WTC11 (cell line): ENCODE data around the gene SP100. TPM values are rescaled to one million over a fixed set of nuclear protein-coding genes. Genes with fewer than 3 reads are reported as not detected.

ENCODE experiments used
- ATAC-seq: fragments of 200-7000 bp; cut with Tn5 transposase; 2 replicates; pipeline ENCODE4 v1.10.0; 2021; ENCODE audit warnings: mild to moderate bottlenecking, moderate library complexity
- CTCF ChIA-PET: fragments of 300-600 bp; sonication (Branson Sonifier 250); formaldehyde crosslinking; loops from one replicate; lab custom pipeline; 2021; ENCODE audit warnings: antibody characterized with exemption; lab: Charles Lee
- POLR2A ChIA-PET: fragments of 350-600 bp; sonication (Branson Sonifier 250); formaldehyde crosslinking; loops from one replicate; lab custom pipeline; 2021; ENCODE audit warnings: antibody characterized with exemption; lab: Charles Lee
- DNase-seq: peaks from one replicate; pipeline ENCODE4 v3.0.0; 2021; ENCODE audit warnings: low spot score
- H3K27ac Mint-ChIP-seq: 2 replicates; pipeline ENCODE4 v1.8.0; 2021; ENCODE audit warnings: mixed read lengths
- H3K27me3 Mint-ChIP-seq: 2 replicates; pipeline ENCODE4 v1.8.0; 2021; ENCODE audit warnings: low read depth, mild to moderate bottlenecking, moderate library complexity, mixed read lengths
- H3K36me3 Mint-ChIP-seq: 2 replicates; pipeline ENCODE4 v1.8.0; 2021; ENCODE audit warnings: mixed read lengths
- H3K4me1 Mint-ChIP-seq: 2 replicates; pipeline ENCODE4 v1.8.0; 2022; ENCODE audit warnings: mixed read lengths
- H3K4me3 Mint-ChIP-seq: 2 replicates; pipeline ENCODE4 v1.8.0; 2021; ENCODE audit warnings: mild to moderate bottlenecking, moderate library complexity, mixed read lengths
- H3K9me3 Mint-ChIP-seq: 2 replicates; pipeline ENCODE4 v1.8.0; 2021; ENCODE audit warnings: mixed read lengths
- AFF4 ChIP-seq: sonication (generic); formaldehyde crosslinking; IDR thresholded peaks from 2 replicates; pipeline ENCODE4 v1.8.1; 2023; ENCODE audit warnings: mild to moderate bottlenecking, missing genetic modification reagents, borderline replicate concordance
- CREB1 ChIP-seq: sonication (generic); formaldehyde crosslinking; IDR thresholded peaks from 2 replicates; pipeline ENCODE4 v1.8.0; 2023; ENCODE audit warnings: mild to moderate bottlenecking, missing genetic modification reagents
- E2F4 ChIP-seq: sonication (generic); formaldehyde crosslinking; IDR thresholded peaks from 2 replicates; pipeline ENCODE4 v1.8.1; 2022; ENCODE audit warnings: low read depth, mild to moderate bottlenecking, moderate library complexity, missing genetic modification reagents, borderline replicate concordance
- E2F5 ChIP-seq: sonication (generic); formaldehyde crosslinking; IDR thresholded peaks from 2 replicates; pipeline ENCODE4 v1.8.1; 2022; ENCODE audit warnings: mild to moderate bottlenecking, moderate library complexity, missing genetic modification reagents
- ELF4 ChIP-seq: sonication (generic); formaldehyde crosslinking; IDR thresholded peaks from 2 replicates; pipeline ENCODE4 v1.8.1; 2022; ENCODE audit warnings: low read depth, mild to moderate bottlenecking, moderate library complexity, missing genetic modification reagents
- ETV6 ChIP-seq: sonication (generic); formaldehyde crosslinking; IDR thresholded peaks from 2 replicates; pipeline ENCODE4 v1.8.1; 2022; ENCODE audit warnings: mild to moderate bottlenecking, missing genetic modification reagents
- FOXK1 ChIP-seq: sonication (generic); formaldehyde crosslinking; IDR thresholded peaks from 2 replicates; pipeline ENCODE4 v1.8.0; 2022; ENCODE audit warnings: mild to moderate bottlenecking, moderate library complexity, missing genetic modification reagents
- HMGA2 ChIP-seq: fragments of 250-450 bp; sonication (Bioruptor Pico); IDR thresholded peaks from 2 replicates; pipeline ENCODE4 v1.4.0; 2021; ENCODE audit warnings: mild to moderate bottlenecking, moderate library complexity
- HMGXB4 ChIP-seq: sonication (generic); formaldehyde crosslinking; IDR thresholded peaks from 2 replicates; pipeline ENCODE4 v1.8.1; 2023; ENCODE audit warnings: mild to moderate bottlenecking, moderate library complexity, missing genetic modification reagents
- IRF2 ChIP-seq: sonication (generic); formaldehyde crosslinking; IDR thresholded peaks from 2 replicates; pipeline ENCODE4 v1.8.0; 2022; ENCODE audit warnings: low read depth, missing genetic modification reagents, borderline replicate concordance
- KAT7 ChIP-seq: sonication (generic); formaldehyde crosslinking; IDR thresholded peaks from 2 replicates; pipeline ENCODE4 v1.8.1; 2023; ENCODE audit warnings: missing genetic modification reagents, mild to moderate bottlenecking, borderline replicate concordance
- MXD4 ChIP-seq: fragments of 250-450 bp; sonication (Bioruptor Pico); IDR thresholded peaks from 2 replicates; pipeline ENCODE4 v1.8.0; 2021; ENCODE audit warnings: mild to moderate bottlenecking, moderate library complexity, borderline replicate concordance
- NFATC4 ChIP-seq: fragments of 250-450 bp; sonication (Bioruptor Pico); IDR thresholded peaks from 2 replicates; pipeline ENCODE4 v1.9.0; 2021; ENCODE audit warnings: mild to moderate bottlenecking
- ZBTB21 ChIP-seq: sonication (generic); formaldehyde crosslinking; IDR thresholded peaks from 2 replicates; pipeline ENCODE4 v1.8.1; 2023; ENCODE audit warnings: mild to moderate bottlenecking, missing genetic modification reagents, borderline replicate concordance
- ZNF219 ChIP-seq: sonication (generic); formaldehyde crosslinking; IDR thresholded peaks from 2 replicates; pipeline ENCODE4 v1.8.0; 2023; ENCODE audit warnings: missing genetic modification reagents, mild to moderate bottlenecking, borderline replicate concordance
- ZNF232 ChIP-seq: sonication (generic); formaldehyde crosslinking; IDR thresholded peaks from 2 replicates; pipeline ENCODE4 v1.8.0; 2022; ENCODE audit warnings: mild to moderate bottlenecking, missing genetic modification reagents
- ZNF671 ChIP-seq: fragments of 250-450 bp; sonication (Bioruptor Pico); IDR thresholded peaks from 2 replicates; pipeline ENCODE4 v1.8.0; 2021; ENCODE audit warnings: mild to moderate bottlenecking
- total RNA-seq: library from RNA; stranded (reverse); gene quantifications from 3 replicates; pipeline ENCODE4 v1.2.3, GENCODE V29; 2021
- TF ChIP-seq, protein P1 (sequence below): sonication (generic); formaldehyde crosslinking; IDR thresholded peaks from 2 replicates; pipeline ENCODE4 v1.8.0; 2023; ENCODE audit warnings: missing genetic modification reagents
- TF ChIP-seq, protein P2 (sequence below): sonication (generic); formaldehyde crosslinking; IDR thresholded peaks from 2 replicates; pipeline ENCODE4 v1.8.1; 2023; ENCODE audit warnings: mild to moderate bottlenecking, missing genetic modification reagents, moderate library complexity
- TF ChIP-seq, protein P3 (sequence below): sonication (generic); formaldehyde crosslinking; IDR thresholded peaks from 2 replicates; pipeline ENCODE4 v1.8.1; 2023; ENCODE audit warnings: mild to moderate bottlenecking, missing genetic modification reagents, moderate library complexity
- TF ChIP-seq, protein P4 (sequence below): sonication (generic); formaldehyde crosslinking; IDR thresholded peaks from 2 replicates; pipeline ENCODE4 v1.8.0; 2022; ENCODE audit warnings: mild to moderate bottlenecking, missing genetic modification reagents

Gene SP100
- total RNA-seq, 1 experiment from 2014 or later: 1.3 TPM

- TF ChIP-seq AFF4 (CRISPR knock-in tag) (no peak), ZNF219 (CRISPR knock-in tag) (no peak), ZNF671 (CRISPR knock-in tag) (no peak), NFATC4 (CRISPR knock-in tag) (no peak), ETV6 (CRISPR knock-in tag) (no peak), IRF2 (CRISPR knock-in tag) (no peak)
- TF ChIP-seq, protein P1, sequence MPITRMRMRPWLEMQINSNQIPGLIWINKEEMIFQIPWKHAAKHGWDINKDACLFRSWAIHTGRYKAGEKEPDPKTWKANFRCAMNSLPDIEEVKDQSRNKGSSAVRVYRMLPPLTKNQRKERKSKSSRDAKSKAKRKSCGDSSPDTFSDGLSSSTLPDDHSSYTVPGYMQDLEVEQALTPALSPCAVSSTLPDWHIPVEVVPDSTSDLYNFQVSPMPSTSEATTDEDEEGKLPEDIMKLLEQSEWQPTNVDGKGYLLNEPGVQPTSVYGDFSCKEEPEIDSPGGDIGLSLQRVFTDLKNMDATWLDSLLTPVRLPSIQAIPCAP (CRISPR knock-in tag): no peak
Measured at GRCh38 chr2:230457793-230458192, 41.8 kb downstream of the SP100 start (continued).

GRCh38 chr2:230459216-230459615 is 43.2 kb downstream of the SP100 start:
- H3K9me3 Mint-ChIP-seq: peaks cover 22% of the 10 kb centered on the region
- TF ChIP-seq HMGA2 (no peak), ETV6 (CRISPR knock-in tag) (no peak), CREB1 (CRISPR knock-in tag) (no peak), ZBTB21 (no peak), E2F5 (no peak), E2F4 (CRISPR knock-in tag) (no peak), MXD4 (no peak), FOXK1 (CRISPR knock-in tag) (no peak), KAT7 (CRISPR knock-in tag) (no peak), ELF4 (CRISPR knock-in tag) (no peak), ZNF232 (CRISPR knock-in tag) (no peak), HMGXB4 (CRISPR knock-in tag) (no peak)
- TF ChIP-seq, protein P2, sequence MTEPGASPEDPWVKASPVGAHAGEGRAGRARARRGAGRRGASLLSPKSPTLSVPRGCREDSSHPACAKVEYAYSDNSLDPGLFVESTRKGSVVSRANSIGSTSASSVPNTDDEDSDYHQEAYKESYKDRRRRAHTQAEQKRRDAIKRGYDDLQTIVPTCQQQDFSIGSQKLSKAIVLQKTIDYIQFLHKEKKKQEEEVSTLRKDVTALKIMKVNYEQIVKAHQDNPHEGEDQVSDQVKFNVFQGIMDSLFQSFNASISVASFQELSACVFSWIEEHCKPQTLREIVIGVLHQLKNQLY (CRISPR knock-in tag): no peak
- TF ChIP-seq, protein P3, sequence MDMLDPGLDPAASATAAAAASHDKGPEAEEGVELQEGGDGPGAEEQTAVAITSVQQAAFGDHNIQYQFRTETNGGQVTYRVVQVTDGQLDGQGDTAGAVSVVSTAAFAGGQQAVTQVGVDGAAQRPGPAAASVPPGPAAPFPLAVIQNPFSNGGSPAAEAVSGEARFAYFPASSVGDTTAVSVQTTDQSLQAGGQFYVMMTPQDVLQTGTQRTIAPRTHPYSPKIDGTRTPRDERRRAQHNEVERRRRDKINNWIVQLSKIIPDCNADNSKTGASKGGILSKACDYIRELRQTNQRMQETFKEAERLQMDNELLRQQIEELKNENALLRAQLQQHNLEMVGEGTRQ (CRISPR knock-in tag): no peak
- TF ChIP-seq, protein P4, sequence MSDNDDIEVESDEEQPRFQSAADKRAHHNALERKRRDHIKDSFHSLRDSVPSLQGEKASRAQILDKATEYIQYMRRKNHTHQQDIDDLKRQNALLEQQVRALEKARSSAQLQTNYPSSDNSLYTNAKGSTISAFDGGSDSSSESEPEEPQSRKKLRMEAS: no peak
- no peaks in the 10 kb centered on the region for H3K27me3 Mint-ChIP-seq
- no peak overlapping the region for H3K27ac Mint-ChIP-seq
- ATAC-seq (no peak), DNase-seq (no peak)
- POLR2A ChIA-PET: no interaction called here
- H3K36me3 Mint-ChIP-seq: peaks cover 3% of the 10 kb centered on the region; the same call in 1 of the 2 replicates
- CTCF ChIA-PET: interaction anchor here (0.6 kb wide), 1 partner anchor 299 kb away, joined by 3 read pairs; no protein-coding TSS in a partner anchor
- no peak overlapping the region for H3K4me3 Mint-ChIP-seq
- peaks cover 25% of the 10 kb centered on the region for H3K4me1 Mint-ChIP-seq
